Measurements from ENCODE around the gene ANXA8L1.
"Not testable (repeated sequence)": the region's sequence is repeated elsewhere in the genome, so short reads cannot be mapped to it uniquely, and the experiment has no call there.

ANXA8L1 gene

DNA sequence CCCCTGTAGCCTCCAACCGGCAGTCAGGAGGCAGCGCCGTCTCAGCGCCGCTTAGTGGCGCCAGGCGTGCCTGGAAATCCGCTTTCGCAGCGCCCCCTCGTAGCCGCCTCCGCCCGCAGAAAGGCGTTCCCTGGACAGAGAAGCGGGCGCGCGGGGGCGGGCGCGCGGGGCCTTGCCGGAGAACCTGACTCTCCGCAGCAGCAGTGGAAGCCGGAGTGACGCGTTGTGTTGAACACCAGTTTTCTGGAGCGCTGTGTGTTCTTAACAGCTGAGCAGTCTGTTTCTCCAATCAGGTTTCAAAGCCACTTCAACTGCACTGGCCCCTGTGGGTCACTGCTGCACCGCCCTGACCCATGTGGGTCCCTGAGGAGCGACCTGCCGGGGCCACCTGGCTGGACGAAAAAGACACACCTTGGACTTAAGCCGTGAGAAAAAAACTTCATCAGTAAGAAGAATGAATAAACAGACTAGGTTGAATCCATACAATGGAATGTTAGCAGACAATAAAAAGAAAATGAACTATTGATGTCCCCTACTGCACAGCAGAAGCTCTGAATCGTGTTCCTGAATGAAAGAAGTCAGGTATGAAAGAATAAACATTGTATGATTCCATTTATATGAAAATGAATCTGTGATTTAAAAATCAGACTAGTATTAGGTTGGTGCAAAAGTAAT lies 22.8 kb downstream of the ANXA8L1 start:
- peak; percentile 0 to 1 for DNase-seq

DNA sequence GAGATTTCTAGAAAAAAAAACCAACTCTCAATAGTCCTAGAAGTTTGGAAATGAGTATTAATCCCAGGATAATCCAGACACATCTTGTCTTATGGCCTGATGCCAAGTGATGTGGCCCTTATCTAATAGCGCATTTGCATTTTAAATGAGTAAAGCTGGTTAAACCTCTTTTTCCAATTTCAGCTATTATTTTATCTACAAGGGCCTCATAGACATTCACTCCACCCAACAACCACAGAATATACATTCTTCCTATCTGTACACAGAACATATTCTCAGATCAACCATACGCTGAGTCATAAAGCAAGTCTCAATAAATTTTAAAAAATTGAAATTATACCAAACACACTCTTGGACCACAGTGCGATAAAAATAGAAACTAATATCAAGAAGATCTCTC lies 34.0 kb downstream of the ANXA8L1 start:
- not testable (repeated sequence) for DNase-seq

DNA sequence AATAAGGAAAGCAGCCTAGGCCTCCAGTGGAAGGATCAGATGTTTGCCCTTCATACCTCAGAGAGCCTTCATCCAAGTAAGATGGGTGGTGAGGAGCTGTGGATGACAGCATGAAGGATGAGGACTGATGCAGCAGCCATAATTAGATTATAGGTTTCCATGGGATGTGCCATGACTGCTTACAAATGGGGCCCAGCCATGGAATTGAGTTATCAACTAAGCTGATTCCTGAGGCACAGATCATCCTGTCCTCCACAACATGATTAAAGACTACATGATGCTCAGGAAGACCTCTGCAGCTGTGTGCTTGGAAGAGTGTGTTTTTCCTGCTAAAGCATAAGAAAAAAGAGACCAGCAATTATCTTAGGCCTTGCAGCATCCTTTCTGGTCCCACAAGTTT lies 35.5 kb downstream of the ANXA8L1 start:
- not testable (repeated sequence) for DNase-seq

DNA sequence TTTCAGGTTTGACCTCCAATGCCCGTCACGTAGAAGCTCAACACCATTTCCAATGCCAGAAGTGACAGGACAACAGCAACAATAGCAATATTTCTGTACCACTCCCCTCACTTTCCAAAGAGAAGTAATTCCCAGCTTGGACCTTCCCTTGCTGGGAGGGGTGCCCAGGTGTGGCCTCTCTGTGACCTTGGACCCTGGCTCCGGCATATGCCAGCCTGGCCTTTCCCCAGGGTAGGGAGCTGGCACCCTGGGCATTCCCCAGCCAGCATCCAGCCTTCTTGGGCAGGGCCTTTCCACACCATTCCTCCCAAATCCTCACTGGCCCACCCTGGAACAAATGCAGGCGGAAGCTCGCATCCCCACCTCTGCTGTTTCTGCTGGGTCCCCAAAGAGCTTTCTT lies 37.1 kb downstream of the ANXA8L1 start:
- not testable (repeated sequence) for DNase-seq

DNA sequence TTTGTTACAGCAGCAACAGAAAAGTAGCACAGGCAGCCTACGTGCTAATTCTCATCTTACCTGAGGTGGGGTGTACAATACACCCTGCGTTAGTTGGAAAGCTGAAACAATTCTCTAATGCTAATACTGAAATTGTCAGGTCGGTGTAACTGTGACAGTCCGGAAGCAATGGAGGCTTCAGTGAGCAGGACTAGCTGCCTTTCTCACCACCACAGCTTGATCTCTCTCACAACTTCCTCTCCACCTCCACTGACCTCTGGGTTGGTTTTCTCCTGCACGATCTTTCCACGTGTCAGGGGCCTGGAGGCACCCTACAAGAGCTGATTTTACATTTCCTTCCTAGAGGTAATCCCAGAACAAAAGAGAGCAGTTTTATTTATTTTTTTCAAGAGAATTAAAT lies 39.7 kb downstream of the ANXA8L1 start:
- not testable (repeated sequence) for DNase-seq

DNA sequence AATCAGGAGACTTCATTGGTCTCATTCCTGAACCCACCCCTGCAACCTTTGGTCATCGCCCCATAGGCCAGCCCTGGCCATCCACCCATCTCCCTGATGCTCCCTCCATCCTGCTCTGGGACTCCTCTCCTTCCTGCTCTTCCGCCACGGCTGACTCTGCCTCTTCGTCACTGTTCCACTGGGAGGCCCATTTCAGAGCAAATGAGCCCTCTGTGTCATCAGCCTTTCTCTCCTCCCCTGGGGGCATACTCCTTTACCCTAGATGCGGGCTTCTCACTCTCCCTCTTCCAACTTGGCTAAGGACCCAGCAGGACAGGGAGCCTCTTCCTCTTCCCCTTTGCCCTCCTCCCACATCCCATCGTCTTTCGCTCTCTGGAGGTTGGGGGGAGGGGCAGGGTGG lies 42.7 kb downstream of the ANXA8L1 start:
- DNase-seq, result not testable (repeated sequence)

DNA sequence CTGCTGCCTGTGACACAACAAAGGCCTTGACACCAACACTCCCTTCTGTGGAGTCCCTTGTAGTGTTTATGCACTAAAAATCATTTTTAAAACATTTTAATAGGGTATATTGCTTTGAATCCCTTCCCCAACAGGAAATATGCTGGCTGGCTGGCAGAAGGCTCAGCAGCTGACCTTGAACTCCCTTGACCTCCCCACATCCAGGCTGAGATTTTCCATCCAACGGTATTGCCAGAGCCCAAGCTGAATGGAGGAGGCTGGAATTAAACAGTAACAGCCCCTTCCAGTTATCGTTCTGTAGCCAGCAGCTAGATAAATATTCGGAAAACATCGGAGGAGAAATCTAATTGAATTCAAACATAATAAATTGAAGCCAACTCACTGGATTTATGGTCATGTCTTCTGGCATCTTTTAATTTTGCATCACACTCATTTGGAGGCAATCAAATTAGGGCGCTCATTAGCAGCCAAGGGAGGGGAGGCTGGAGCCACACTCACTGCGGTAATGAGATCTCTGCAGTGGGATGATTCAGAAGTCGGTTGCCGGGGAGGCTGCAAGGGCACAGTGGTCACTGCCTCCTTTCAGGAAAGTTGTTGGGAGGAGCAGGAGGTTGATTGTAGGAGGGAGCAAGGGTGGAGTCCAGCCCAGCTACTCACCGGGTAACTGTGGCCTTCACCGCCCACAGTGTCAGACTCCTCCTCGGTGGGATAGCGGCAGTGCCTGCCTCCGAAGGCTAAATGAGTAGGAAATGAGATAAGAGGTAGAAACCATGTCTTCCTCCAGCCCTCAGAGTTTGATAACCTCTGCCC lies 44.2 kb downstream of the ANXA8L1 start:
- DNase-seq, result not testable (repeated sequence)

DNA sequence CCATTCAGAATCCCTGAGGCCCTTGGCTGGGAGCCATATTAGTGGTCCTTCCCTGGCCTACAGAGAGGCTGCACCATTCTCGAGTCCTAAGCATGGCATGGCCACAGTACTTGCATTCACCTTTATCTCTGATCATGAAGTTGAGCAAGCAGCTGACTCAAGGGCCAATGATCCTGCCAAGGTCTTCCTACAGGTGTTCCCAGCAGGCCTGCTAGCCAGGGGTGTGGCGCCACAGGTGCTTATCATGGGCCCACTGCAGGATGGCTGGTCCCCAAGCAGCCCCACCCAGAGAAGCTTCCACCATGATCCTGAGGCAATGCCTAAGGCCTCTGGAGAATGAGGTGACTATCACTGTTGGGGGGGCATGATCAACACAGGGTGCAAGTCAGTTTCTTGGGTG lies 48.0 kb downstream of the ANXA8L1 start:
- DNase-seq, result not testable (repeated sequence)

DNA sequence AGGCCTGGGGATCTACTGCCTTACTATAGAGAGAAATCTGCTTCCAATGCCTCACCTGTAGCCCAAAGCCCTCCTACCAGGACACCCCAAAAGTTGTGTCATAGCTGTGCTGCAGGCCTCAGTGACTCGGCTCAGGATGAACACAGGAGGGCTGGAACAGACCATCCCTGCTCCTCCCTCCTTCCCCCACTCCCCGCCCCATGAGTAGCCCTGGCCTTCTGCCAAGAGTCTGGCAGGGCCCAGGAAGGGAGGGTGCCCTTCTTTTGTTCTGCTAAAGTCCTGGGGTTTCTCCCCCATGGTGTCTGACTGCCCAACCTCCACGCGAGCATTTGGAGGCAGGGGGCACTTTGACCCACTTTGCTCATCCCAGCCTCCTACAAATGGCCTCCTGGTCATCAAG lies 65.4 kb downstream of the ANXA8L1 start:
- not testable (repeated sequence) for DNase-seq

Data from inflammatory macrophage treated with lipopolysaccharide for 1 hour (primary cell).